Right hindlimb (tissue), 1 donor: ENCODE measurements around the gene LTBP3.

Experiments used
- DNase-seq: peaks from one replicate; pipeline ENCODE4 v3.0.0-alpha.2; 2018

The LTBP3 gene

GRCh38 chr11:65505466-65506289 lies 52.5 kb downstream of the LTBP3 start:
- DNase-seq = peak; percentile 45

- DNase-seq = no peak
Measured at GRCh38 chr11:65504674-65505465, 53.3 kb downstream of the LTBP3 start.

GRCh38 chr11:65503949-65504673 lies 54.0 kb downstream of the LTBP3 start:
- DNase-seq = no peak

- no peak for DNase-seq
Measured at GRCh38 chr11:65503368-65503948, 54.7 kb downstream of the LTBP3 start.

- no peak for DNase-seq
Measured at GRCh38 chr11:65502555-65503367, 55.4 kb downstream of the LTBP3 start.

GRCh38 chr11:65502274-65502554 lies 55.9 kb downstream of the LTBP3 start:
- DNase-seq = no peak

GRCh38 chr11:65501472-65502273 lies 56.5 kb downstream of the LTBP3 start:
- DNase-seq = no peak

- no peak for DNase-seq
Measured at GRCh38 chr11:65501186-65501471, 57.0 kb downstream of the LTBP3 start.

- peak; percentile 62 for DNase-seq
Measured at GRCh38 chr11:65500387-65501185, 57.6 kb downstream of the LTBP3 start.

GRCh38 chr11:65499713-65500386 lies 58.3 kb downstream of the LTBP3 start:
- no peak for DNase-seq

GRCh38 chr11:65498977-65499712 lies 59.0 kb downstream of the LTBP3 start, which contains the start of gene MALAT1:
Gene MALAT1, plus strand, starts transcription at chr11:65499045.
- DNase-seq = peak; percentile 96

GRCh38 chr11:65498727-65498976 lies 59.5 kb downstream of the LTBP3 start:
- no peak for DNase-seq

GRCh38 chr11:65498042-65498726 lies 60.0 kb downstream of the LTBP3 start:
- peak; percentile 74 for DNase-seq

- DNase-seq = peak; percentile 99
Measured at GRCh38 chr11:65497141-65498041, 60.8 kb downstream of the LTBP3 start.

- peak; percentile 56 for DNase-seq
Measured at GRCh38 chr11:65496304-65497140, 61.6 kb downstream of the LTBP3 start.

GRCh38 chr11:65493367-65494176 lies 64.6 kb downstream of the LTBP3 start:
- peak; percentile 73 for DNase-seq
